HEK293T (cell line): ENCODE results near the gene SHFL.

Experiments used
- BHLHE40 ChIP-seq: fragments of 450-650 bp; IDR thresholded peaks from 2 replicates; pipeline ENCODE4 v1.6.1; 2016; ENCODE audit warnings: mild to moderate bottlenecking, moderate library complexity, borderline replicate concordance
- CTBP1 ChIP-seq: fragments of 450-650 bp; IDR thresholded peaks from 2 replicates; pipeline ENCODE4 v1.6.1; 2016; ENCODE audit warnings: borderline replicate concordance
- ELF4 ChIP-seq: fragments of 450-650 bp; IDR thresholded peaks from 2 replicates; pipeline ENCODE4 v1.6.1; 2017; ENCODE audit warnings: antibody characterized with exemption
- FOXA1 ChIP-seq: fragments of 450-650 bp; IDR thresholded peaks from 2 replicates; pipeline ENCODE4 v1.6.1; 2016; ENCODE audit warnings: mild to moderate bottlenecking
- FOXK2 ChIP-seq: fragments of 450-650 bp; IDR thresholded peaks from 2 replicates; pipeline ENCODE4 v1.6.1; 2016; ENCODE audit warnings: mild to moderate bottlenecking
- HDGF ChIP-seq: fragments of 450-650 bp; IDR thresholded peaks from 2 replicates; pipeline ENCODE4 v1.6.1; 2017; ENCODE audit warnings: antibody characterized with exemption, borderline replicate concordance
- L3MBTL2 ChIP-seq: fragments of 450-650 bp; conservative IDR thresholded peaks from 2 replicates; pipeline ENCODE4 v1.6.1; 2016; ENCODE audit warnings: mild to moderate bottlenecking
- NFRKB ChIP-seq: fragments of 450-650 bp; IDR thresholded peaks from 2 replicates; pipeline ENCODE4 v1.6.1; 2016; ENCODE audit warnings: mild to moderate bottlenecking, moderate library complexity
- PKNOX1 ChIP-seq: fragments of 450-650 bp; IDR thresholded peaks from 2 replicates; pipeline ENCODE4 v1.6.1; 2016
- SP1 ChIP-seq: fragments of 450-650 bp; IDR thresholded peaks from 2 replicates; pipeline ENCODE4 v1.6.1; 2017
- SUZ12 ChIP-seq: fragments of 450-650 bp; IDR thresholded peaks from 2 replicates; pipeline ENCODE4 v1.6.1; 2016; ENCODE audit warnings: mild to moderate bottlenecking
- TARDBP ChIP-seq: fragments of 450-650 bp; IDR thresholded peaks from 2 replicates; pipeline ENCODE4 v1.6.1; 2016
- ZNF384 ChIP-seq: fragments of 450-650 bp; IDR thresholded peaks from 2 replicates; pipeline ENCODE4 v1.6.1; 2016

DNA sequence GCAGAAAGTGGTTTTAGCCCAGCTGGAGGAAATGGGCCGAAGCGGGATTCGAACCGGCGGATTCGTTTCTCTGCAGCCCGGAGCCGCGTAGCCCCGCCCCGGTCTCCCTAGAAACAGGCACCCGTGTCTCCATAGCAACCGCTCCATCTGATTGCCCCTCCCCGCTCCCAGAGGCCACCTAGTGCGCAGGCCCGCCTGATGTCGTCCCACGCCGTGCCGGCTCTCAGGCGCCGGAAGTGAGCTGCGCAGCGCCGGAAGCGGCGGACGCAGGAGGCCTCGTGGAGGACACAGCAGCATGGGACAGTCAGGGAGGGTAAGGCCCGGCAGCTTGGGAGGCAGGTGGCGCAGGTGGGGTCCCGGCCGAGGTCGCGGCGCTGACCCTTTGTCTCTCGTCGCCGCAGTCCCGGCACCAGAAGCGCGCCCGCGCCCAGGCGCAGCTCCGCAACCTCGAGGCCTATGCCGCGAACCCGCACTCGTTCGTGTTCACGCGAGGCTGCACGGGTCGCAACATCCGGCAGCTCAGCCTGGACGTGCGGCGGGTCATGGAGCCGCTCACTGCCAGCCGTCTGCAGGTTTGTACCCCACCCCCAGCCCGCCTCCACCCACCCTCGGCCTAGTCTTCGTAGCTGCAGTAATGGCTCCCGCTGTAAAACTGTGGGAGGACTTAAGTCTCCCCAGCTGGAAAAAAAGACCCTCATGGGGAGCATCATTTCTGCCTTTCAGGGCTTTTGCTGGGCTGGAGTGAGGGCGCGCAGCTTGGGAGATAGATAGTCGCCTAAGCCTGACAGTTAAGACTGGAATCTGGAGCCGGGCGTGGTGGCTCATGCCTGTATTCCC lies 20.2 kb downstream of the SHFL start, which contains the start of gene PPAN:
- TF ChIP-seq ELF4 (peak; percentile 56; the same call in 1 of the 2 replicates), TARDBP (no peak), CTBP1 (no peak), L3MBTL2 (peak; percentile 92), BHLHE40 (no peak), FOXK2 (no peak), FOXA1 (no peak), ZNF384 (no peak), PKNOX1 (peak; percentile 40; the same call in 1 of the 2 replicates), NFRKB (no peak), SUZ12 (no peak), HDGF (no peak), SP1 (no peak)
